Calu3 (cell line): Measurements from ENCODE around the gene SLC11A1. TPM values are rescaled to one million over a fixed set of nuclear protein-coding genes. Genes with fewer than 3 reads are reported as not detected.

Experiments
- BruUV-seq: library from RNA; stranded (reverse); fragments of 400-500 nt; replicated peaks from 2 replicates; lab custom pipeline; 2021; lab: Mats Ljungman, UMichigan
- CTCF ChIA-PET: fragments of 300-600 bp; sonication (Branson Sonifier 250); formaldehyde crosslinking; loops from one replicate; lab custom pipeline; 2022; ENCODE audit warnings: antibody characterized with exemption; lab: Charles Lee
- DNase-seq: peaks from one replicate; pipeline ENCODE4 v3.0.0; 2022
- H3K27ac Mint-ChIP-seq: one replicate; pipeline ENCODE4 v1.8.0; 2022; ENCODE audit warnings: mixed read lengths; ENCODE audit not compliant: unreplicated experiment
- H3K27me3 Mint-ChIP-seq: one replicate; pipeline ENCODE4 v1.8.0; 2022; ENCODE audit warnings: mixed read lengths; ENCODE audit not compliant: unreplicated experiment
- H3K36me3 Mint-ChIP-seq: one replicate; pipeline ENCODE4 v1.8.0; 2022; ENCODE audit warnings: mild to moderate bottlenecking, moderate library complexity, mixed read lengths; ENCODE audit not compliant: insufficient read depth, unreplicated experiment
- H3K4me1 Mint-ChIP-seq: one replicate; pipeline ENCODE4 v1.8.0; 2022; ENCODE audit warnings: mild to moderate bottlenecking, low read depth, mixed read lengths; ENCODE audit not compliant: unreplicated experiment
- H3K4me3 Mint-ChIP-seq: one replicate; pipeline ENCODE4 v1.8.0; 2022; ENCODE audit warnings: mild to moderate bottlenecking, low read depth, moderate library complexity, mixed read lengths; ENCODE audit not compliant: unreplicated experiment
- H3K9me3 Mint-ChIP-seq: one replicate; pipeline ENCODE4 v1.8.0; 2022; ENCODE audit warnings: low read depth, mixed read lengths; ENCODE audit not compliant: unreplicated experiment
- intact Hi-C: fragments of 100-400 bp; cut with micrococcal nuclease; formaldehyde crosslinking; loops from one replicate; pipeline ENCODE4 v1.10.0; 2022; ENCODE audit not compliant: unreplicated experiment
- microRNA-seq: library from miRNA; unstranded; fragments of <30 nt; microRNA quantifications from one replicate; pipeline ENCODE4 v1.2.0, GENCODE V29; 2022
- total RNA-seq: library from RNA; stranded (reverse); gene quantifications from 2 replicates; pipeline ENCODE4 v1.2.3, GENCODE V29; 2022
- TF ChIP-seq, protein P1 (sequence below): fragments of 200-600 bp; IDR thresholded peaks from one replicate; pipeline ENCODE4 v1.8.0; 2022; ENCODE audit warnings: antibody characterized with exemption; ENCODE audit not compliant: unreplicated experiment

SLC11A1 gene
- total RNA-seq, 1 experiment from 2014 or later, result not detected

DNA sequence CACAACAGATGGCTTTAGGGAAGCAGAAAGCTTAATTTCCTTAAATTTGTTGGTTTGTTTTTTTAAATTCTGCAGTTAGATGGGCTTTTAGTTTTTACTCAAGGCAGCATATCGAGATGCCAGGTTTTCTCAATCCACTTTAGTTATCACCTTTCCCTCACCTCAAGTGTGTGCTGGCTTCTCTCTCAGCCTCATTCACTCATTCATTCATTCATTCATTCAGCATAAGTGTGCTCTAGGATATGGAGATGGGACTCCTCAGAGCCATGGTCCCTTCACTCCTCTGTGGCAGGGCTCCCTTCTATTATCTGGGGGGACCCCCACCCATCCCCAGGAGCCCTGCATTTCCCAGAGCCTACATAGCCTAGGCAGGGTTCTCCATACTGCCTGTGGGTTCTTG is 55.9 kb downstream of the SLC11A1 start:
- BruUV-seq, result no TSS peak
- peaks cover 12% of the 10 kb centered on the region for H3K36me3 Mint-ChIP-seq
- H3K4me1 Mint-ChIP-seq, result no peaks in the 10 kb centered on the region
- TF ChIP-seq, protein P1, sequence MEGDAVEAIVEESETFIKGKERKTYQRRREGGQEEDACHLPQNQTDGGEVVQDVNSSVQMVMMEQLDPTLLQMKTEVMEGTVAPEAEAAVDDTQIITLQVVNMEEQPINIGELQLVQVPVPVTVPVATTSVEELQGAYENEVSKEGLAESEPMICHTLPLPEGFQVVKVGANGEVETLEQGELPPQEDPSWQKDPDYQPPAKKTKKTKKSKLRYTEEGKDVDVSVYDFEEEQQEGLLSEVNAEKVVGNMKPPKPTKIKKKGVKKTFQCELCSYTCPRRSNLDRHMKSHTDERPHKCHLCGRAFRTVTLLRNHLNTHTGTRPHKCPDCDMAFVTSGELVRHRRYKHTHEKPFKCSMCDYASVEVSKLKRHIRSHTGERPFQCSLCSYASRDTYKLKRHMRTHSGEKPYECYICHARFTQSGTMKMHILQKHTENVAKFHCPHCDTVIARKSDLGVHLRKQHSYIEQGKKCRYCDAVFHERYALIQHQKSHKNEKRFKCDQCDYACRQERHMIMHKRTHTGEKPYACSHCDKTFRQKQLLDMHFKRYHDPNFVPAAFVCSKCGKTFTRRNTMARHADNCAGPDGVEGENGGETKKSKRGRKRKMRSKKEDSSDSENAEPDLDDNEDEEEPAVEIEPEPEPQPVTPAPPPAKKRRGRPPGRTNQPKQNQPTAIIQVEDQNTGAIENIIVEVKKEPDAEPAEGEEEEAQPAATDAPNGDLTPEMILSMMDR, result no peak
- intact Hi-C loops, result no loop called here
- no peak overlapping the region for H3K4me3 Mint-ChIP-seq
- H3K27me3 Mint-ChIP-seq, result no peaks in the 10 kb centered on the region
- no peaks in the 10 kb centered on the region for H3K9me3 Mint-ChIP-seq
- CTCF ChIA-PET, result no interaction called here
- no peak for DNase-seq
- H3K27ac Mint-ChIP-seq, result no peak overlapping the region

DNA sequence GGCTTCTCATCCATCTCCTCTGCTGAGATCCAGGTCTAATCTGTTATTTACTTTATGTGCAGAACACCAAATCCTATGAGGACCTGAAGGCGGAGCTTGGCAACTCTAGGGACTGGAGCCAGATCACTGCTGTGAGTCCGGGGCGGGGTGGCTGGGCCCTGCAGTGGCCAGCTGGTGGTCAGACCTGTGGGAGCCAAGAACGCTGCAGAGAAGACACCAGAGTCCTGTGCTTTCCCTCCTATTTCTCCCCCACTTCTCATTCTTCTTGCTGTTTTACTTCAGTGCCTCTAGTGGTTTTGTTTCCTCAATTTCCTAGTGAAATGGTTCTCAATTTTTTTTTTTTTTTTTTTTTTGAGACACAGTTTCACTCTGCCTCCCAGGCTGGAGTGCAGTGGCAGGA is 56.5 kb downstream of the SLC11A1 start:
- no TSS peak for BruUV-seq
- H3K4me1 Mint-ChIP-seq, result no peaks in the 10 kb centered on the region
- intact Hi-C loops, result no loop called here
- no peaks in the 10 kb centered on the region for H3K27me3 Mint-ChIP-seq
- CTCF ChIA-PET, result no interaction called here
- no peaks in the 10 kb centered on the region for H3K9me3 Mint-ChIP-seq
- H3K36me3 Mint-ChIP-seq, result peaks cover 14% of the 10 kb centered on the region
- DNase-seq, result no peak
- no peak overlapping the region for H3K27ac Mint-ChIP-seq
- TF ChIP-seq, protein P1, result no peak
- no peak overlapping the region for H3K4me3 Mint-ChIP-seq

DNA sequence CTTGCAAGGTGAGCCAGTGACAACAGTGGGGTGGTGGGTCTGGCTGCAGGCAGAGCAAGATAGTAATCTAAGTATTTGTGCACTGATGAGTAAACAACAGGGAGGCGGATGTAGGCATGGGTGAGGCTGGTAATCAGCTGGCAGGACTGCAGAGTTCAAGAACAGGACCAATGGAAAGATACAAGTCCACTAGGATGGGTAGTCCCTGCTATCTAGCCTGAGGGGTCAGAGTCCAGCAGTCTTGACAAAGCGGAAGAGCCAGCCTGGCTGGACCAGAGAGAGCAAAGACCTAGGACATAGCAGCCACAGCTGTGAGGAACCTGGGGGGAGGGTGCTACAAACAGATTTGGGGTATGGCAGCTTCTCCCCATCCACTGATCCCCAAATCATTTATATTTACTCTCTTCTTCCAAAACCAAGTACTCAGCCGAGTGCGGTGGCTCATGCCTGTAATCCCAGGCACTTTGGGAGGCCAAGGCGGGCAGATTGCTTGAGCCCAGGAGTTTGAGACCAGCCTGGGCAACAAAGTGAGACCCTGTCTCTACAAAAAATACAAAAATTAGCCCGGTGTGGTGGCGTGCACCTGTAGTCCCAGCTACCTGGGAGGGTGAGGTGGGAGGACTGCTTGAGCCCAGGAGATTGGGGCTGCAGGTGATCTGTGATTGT is 62.8 kb downstream of the SLC11A1 start:
- DNase-seq, result no peak
- peaks cover 26% of the 10 kb centered on the region for H3K4me1 Mint-ChIP-seq
- no peak overlapping the region for H3K4me3 Mint-ChIP-seq
- H3K9me3 Mint-ChIP-seq, result no peaks in the 10 kb centered on the region
- TF ChIP-seq, protein P1, result no peak
- intact Hi-C loops, result no loop called here
- H3K36me3 Mint-ChIP-seq, result peaks cover 38% of the 10 kb centered on the region
- no peaks in the 10 kb centered on the region for H3K27me3 Mint-ChIP-seq
- CTCF ChIA-PET, result no interaction called here
- no peak overlapping the region for H3K27ac Mint-ChIP-seq
- BruUV-seq, result no TSS peak

DNA sequence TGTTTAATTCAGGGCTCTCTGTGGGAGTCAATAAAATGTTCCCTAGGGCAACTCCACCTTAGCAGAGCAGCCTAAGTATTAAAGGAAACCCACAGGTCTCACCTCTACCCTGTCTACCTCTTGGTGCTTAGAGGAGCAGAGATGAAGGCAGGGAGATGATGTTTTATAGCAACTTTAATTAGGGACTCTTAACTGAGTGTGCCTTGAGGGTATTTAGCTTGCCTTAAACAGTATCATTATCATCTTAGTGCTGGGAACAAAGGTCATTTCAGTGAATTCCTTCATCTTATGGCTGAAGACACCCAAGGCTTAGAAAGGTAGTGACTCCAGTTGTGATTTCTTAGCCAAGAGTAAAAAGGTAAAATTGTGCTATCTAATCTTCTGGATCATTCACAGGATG is 63.5 kb downstream of the SLC11A1 start:
- BruUV-seq, result no TSS peak
- Mint-ChIP-seq H3K4me1 (peaks cover 33% of the 10 kb centered on the region), H3K9me3 (no peaks in the 10 kb centered on the region), H3K36me3 (peaks cover 37% of the 10 kb centered on the region), H3K27ac (no peak overlapping the region), H3K4me3 (no peak overlapping the region), H3K27me3 (no peaks in the 10 kb centered on the region)
- TF ChIP-seq, protein P1, result no peak
- intact Hi-C loops, result no loop called here
- DNase-seq, result no peak
- CTCF ChIA-PET, result interaction anchor here (0.6 kb wide), 1 partner anchor 13 kb away, joined by 5 read pairs; no protein-coding TSS in a partner anchor

Small RNA genes lying within 50 kb of the gene (microRNA-seq; reads per million reads assigned to microRNA genes)
- gene MIR26B (29,110 reads per million, percentile 98 among the genes with 10 or more reads in this experiment), gene MIR6810 (4.6 reads per million, percentile 11 among the genes with 10 or more reads in this experiment)

Other genes starting within 250 kb of the SLC11A1 start
- gene CXCR1, start 215.3 kb upstream of the SLC11A1 start, total RNA-seq, result not detected in 2 replicates
- 368 and 374 TPM in 2 replicates for gene ARPC2, start 165.1 kb upstream of the SLC11A1 start, total RNA-seq
- gene GPBAR1, start 121.3 kb upstream of the SLC11A1 start, total RNA-seq, result 1.1 and 1.5 TPM in 2 replicates
- gene AAMP, start 112.1 kb upstream of the SLC11A1 start, total RNA-seq, result 102 and 117 TPM in 2 replicates
- gene PNKD, start 111.8 kb upstream of the SLC11A1 start, total RNA-seq, result 46.8 and 54.0 TPM in 2 replicates
- 229 and 289 TPM in 2 replicates for gene TMBIM1, start 89.8 kb upstream of the SLC11A1 start, total RNA-seq
- gene CATIP, start 25.4 kb upstream of the SLC11A1 start, total RNA-seq, result 0.71 TPM in 1 of 2 replicates, not detected in the other
- 58.0 and 59.3 TPM in 2 replicates for gene CTDSP1, start 17.6 kb downstream of the SLC11A1 start, total RNA-seq
- gene VIL1, start 36.9 kb downstream of the SLC11A1 start, total RNA-seq, result 9.0 and 16.4 TPM in 2 replicates
- 18.5 and 27.5 TPM in 2 replicates for gene USP37, start 186.1 kb downstream of the SLC11A1 start, total RNA-seq
- 54.0 and 54.2 TPM in 2 replicates for gene CNOT9, start 186.6 kb downstream of the SLC11A1 start, total RNA-seq
- gene PLCD4, start 225.6 kb downstream of the SLC11A1 start, total RNA-seq, result 0.38 and 0.95 TPM in 2 replicates